Prostate gland (tissue), 2 donors: ENCODE data around the gene ABCB1. TPM values are rescaled to one million over a fixed set of nuclear protein-coding genes. Genes with fewer than 3 reads are reported as not detected.

Experiments
- DNase-seq: peaks from one replicate; pipeline ENCODE4 v3.0.0-alpha.2; 2019; ENCODE audit warnings: low spot score
- H3K27ac ChIP-seq, 2 donors: fragments of 200-600 bp; sonication (generic); 2 replicates each; pipeline ENCODE4 v1.5.1; 2017 to 2019
- H3K27me3 ChIP-seq: fragments of 200-600 bp; sonication (generic); replicated peaks from 2 replicates; pipeline ENCODE4 v1.5.1; 2019; ENCODE audit not compliant: insufficient read depth
- H3K36me3 ChIP-seq, 2 donors: fragments of 200-600 bp; sonication (generic); 1 replicate in 1 of 2; 2 replicates in 1 of 2; pipeline versions ENCODE4 v1.5.1 to v1.8.1; 2017 to 2019
- H3K4me1 ChIP-seq: fragments of 200-600 bp; sonication (generic); replicated peaks from 2 replicates; pipeline ENCODE4 v1.5.1; 2019
- H3K4me3 ChIP-seq, 2 donors: fragments of 200-600 bp; sonication (generic); 2 replicates each; pipeline ENCODE4 v1.5.1; 2017 to 2019
- H3K9me3 ChIP-seq: fragments of 200-600 bp; sonication (generic); 2 replicates; pipeline ENCODE4 v1.5.1; 2017
- POLR2A ChIP-seq: fragments of 450-650 bp; IDR thresholded peaks from one replicate; pipeline ENCODE4 v1.6.1; 2016; ENCODE audit warnings: antibody characterized with exemption, mild to moderate bottlenecking
- POLR2AphosphoS5 ChIP-seq: sonication (generic); formaldehyde crosslinking; IDR thresholded peaks from one replicate; pipeline ENCODE4 v1.6.1; 2017; ENCODE audit warnings: antibody characterized with exemption
- WGBS: methylation state at CpG from one replicate; pipeline ENCODE4 v1.1.5; 2018; 5-methylcytosine and 5-hydroxymethylcytosine counted together
- intact Hi-C: fragments of 100-400 bp; cut with DNase I; formaldehyde crosslinking; loops from one replicate; pipeline ENCODE4 v1.14.2; 2022
- total RNA-seq, 2 donors: library from RNA; depleted of rRNA; stranded (reverse); fragments of >200 nt; gene quantifications; one replicate each; pipeline ENCODE4 v1.1.0, GENCODE V29; 2016
- TF ChIP-seq, protein P1 (sequence below), 4 experiments: fragments of 200-600 bp in 2 of 4; fragments of 450-650 bp in 2 of 4; sonication (generic) in 2 of 4; IDR thresholded peaks; 1 replicate in 3 of 4; 2 replicates in 1 of 4; pipeline ENCODE4 v1.5.1; 2016 to 2019; ENCODE audit warnings: antibody characterized with exemption in 4 of 4, mild to moderate bottlenecking in 2 of 4, moderate library complexity in 2 of 4

ABCB1 gene
- total RNA-seq, 2 donors from 2014 or later: 9.2 to 10.2 TPM

DNA sequence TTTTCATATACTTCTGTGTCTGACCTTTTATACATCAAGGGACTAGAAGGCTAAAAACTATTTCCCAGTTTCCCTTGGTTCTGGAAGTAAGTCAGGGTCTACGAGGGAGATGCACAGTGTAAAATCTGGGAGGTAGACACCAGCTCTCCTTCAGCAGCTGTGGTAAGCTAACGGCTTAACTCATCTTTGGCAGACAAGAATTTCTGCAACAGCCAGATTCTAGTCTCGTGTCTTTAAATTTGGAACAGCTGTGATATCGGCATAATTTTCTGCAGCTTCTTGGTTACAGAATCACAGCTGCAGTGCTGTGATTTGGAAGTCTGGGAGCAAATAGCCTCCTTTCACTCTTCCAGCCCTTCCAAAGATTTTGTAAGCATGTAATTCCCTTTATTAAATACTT is 87.8 kb downstream of the ABCB1 start:
- Histone ChIP-seq H3K27ac (no peak overlapping the region), H3K4me3 (no peak overlapping the region), H3K27me3 (no peaks in the 10 kb centered on the region), H3K36me3 (no peaks in the 10 kb centered on the region), H3K9me3 (no peaks in the 10 kb centered on the region), H3K4me1 (no peaks in the 10 kb centered on the region)
- WGBS: 69% methylated on average over 4 of the region's 4 CpGs
- TF ChIP-seq, protein P1, sequence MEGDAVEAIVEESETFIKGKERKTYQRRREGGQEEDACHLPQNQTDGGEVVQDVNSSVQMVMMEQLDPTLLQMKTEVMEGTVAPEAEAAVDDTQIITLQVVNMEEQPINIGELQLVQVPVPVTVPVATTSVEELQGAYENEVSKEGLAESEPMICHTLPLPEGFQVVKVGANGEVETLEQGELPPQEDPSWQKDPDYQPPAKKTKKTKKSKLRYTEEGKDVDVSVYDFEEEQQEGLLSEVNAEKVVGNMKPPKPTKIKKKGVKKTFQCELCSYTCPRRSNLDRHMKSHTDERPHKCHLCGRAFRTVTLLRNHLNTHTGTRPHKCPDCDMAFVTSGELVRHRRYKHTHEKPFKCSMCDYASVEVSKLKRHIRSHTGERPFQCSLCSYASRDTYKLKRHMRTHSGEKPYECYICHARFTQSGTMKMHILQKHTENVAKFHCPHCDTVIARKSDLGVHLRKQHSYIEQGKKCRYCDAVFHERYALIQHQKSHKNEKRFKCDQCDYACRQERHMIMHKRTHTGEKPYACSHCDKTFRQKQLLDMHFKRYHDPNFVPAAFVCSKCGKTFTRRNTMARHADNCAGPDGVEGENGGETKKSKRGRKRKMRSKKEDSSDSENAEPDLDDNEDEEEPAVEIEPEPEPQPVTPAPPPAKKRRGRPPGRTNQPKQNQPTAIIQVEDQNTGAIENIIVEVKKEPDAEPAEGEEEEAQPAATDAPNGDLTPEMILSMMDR (IDR thresholded peaks at IDR 0.05): no peak
- TF ChIP-seq POLR2AphosphoS5: no peak
- no peak for TF ChIP-seq POLR2A
- intact Hi-C loops: no loop called here
- no peak for DNase-seq

GRCh38 chr7:87511510-87511909 is 89.2 kb downstream of the ABCB1 start:
- TF ChIP-seq, protein P1 (IDR thresholded peaks at IDR 0.05): no peak
- TF ChIP-seq POLR2AphosphoS5 (no peak), POLR2A (no peak)
- WGBS: 86% methylated on average over 1 of the region's 1 CpG
- no peak overlapping the region for H3K27ac ChIP-seq
- no peaks in the 10 kb centered on the region for H3K36me3 ChIP-seq
- H3K4me1 ChIP-seq: no peaks in the 10 kb centered on the region
- no peaks in the 10 kb centered on the region for H3K9me3 ChIP-seq
- H3K4me3 ChIP-seq: no peak overlapping the region
- intact Hi-C loops: no loop called here
- DNase-seq: no peak
- H3K27me3 ChIP-seq: no peaks in the 10 kb centered on the region

- no peak for DNase-seq
- Histone ChIP-seq H3K4me3 (no peak overlapping the region), H3K36me3 (no peaks in the 10 kb centered on the region), H3K27me3 (no peaks in the 10 kb centered on the region), H3K4me1 (no peaks in the 10 kb centered on the region), H3K27ac (no peak overlapping the region), H3K9me3 (no peaks in the 10 kb centered on the region)
- TF ChIP-seq POLR2A (no peak), POLR2AphosphoS5 (no peak)
- TF ChIP-seq, protein P1 (IDR thresholded peaks at IDR 0.05): no peak
- intact Hi-C loops: no loop called here
- WGBS: 83% methylated on average over 1 of the region's 1 CpG
These were observed 90.2 kb downstream of the ABCB1 start for GRCh38 chr7:87510411-87510875.

DNA sequence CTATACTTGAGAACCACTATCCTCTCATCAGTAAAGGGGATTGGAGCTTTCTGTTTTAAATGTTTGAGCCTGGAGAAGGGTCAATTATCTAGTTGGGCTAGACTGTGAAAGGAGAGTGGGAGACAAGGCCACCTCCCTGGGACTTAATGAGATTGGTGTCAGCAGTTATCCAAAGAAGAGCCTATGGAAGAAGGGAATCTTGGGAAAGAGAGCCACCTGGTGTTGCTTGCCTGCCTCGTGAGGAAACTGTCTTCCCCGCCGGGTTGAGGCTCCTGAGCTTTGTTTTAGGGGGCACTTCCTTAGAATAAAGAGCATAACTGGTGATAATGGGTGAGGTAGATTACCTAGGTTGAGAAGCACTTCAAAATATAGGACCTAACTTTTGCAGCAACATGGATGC is 93.2 kb downstream of the ABCB1 start:
- H3K4me1 ChIP-seq: no peaks in the 10 kb centered on the region
- no peak overlapping the region for H3K4me3 ChIP-seq
- H3K36me3 ChIP-seq: no peaks in the 10 kb centered on the region
- H3K27me3 ChIP-seq: no peaks in the 10 kb centered on the region
- intact Hi-C loops: no loop called here
- no peak for DNase-seq
- 60% methylated on average over 3 of the region's 3 CpGs for WGBS
- no peaks in the 10 kb centered on the region for H3K9me3 ChIP-seq
- no peak overlapping the region for H3K27ac ChIP-seq
- no peak for TF ChIP-seq POLR2A
- no peak for TF ChIP-seq POLR2AphosphoS5
- TF ChIP-seq, protein P1 (IDR thresholded peaks at IDR 0.05): no peak

DNA sequence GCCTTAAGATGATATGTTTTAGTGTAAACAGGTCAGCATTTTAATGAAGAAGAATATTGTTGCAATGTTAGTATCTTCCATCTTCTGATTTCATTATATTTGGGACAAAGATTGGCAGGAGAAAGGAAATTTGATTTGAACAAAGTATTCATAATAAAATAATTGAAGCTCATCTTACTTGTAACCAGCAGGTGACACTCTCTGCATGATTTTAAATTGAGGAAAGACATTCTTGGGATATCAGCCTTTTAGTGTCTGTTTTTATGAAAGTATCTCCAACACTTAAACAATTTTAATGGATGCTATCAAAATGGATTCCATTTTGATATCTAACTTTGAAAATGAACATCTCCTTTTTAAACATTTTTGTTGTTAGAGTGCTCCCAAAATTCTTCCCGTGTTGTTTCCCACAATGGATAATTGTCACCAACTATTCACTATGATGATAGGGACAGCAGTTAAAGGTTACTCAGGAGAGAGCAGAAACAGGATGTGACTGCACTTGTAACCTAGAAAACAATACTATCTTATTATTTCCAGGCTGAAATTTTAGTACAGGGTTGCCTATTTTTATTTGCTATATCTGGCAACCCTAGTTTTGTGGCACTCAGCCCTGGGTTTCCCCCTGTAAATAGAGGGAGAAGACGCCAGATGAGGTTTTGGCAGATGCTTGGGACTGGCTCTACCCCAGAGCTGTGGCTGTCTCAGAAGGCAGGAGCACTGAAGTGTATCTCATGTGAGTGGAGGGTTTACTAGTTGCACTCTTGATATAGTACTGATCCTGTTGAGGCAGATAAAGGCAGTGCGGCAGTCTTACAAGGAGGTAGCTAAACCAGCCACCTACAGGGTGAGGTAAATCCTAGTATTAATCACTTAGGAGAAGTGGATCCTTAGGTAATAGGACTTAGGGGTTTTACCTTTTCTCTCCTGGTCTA is 94.2 kb downstream of the ABCB1 start:
- H3K36me3 ChIP-seq: no peaks in the 10 kb centered on the region
- no peaks in the 10 kb centered on the region for H3K9me3 ChIP-seq
- WGBS: 28% methylated on average over 3 of the region's 3 CpGs
- H3K4me1 ChIP-seq: no peaks in the 10 kb centered on the region
- TF ChIP-seq POLR2A (no peak), POLR2AphosphoS5 (no peak)
- TF ChIP-seq, protein P1 (IDR thresholded peaks at IDR 0.05): peak in 1 of 4 experiments; percentile 34
- intact Hi-C loops: no loop called here
- H3K27ac ChIP-seq: no peak overlapping the region
- DNase-seq: no peak
- H3K27me3 ChIP-seq: no peaks in the 10 kb centered on the region
- H3K4me3 ChIP-seq: no peak overlapping the region
